HG03159 (cell line): Measurements from ENCODE around the gene ARHGAP45.
A peak's percentile ranks its signal among the peaks of the same experiment; 100 is the strongest.

Experiments used
- ATAC-seq: cut with Tn5 transposase; IDR thresholded peaks from one replicate; pipeline ENCODE4 v1.9.1; 2021; ENCODE audit warnings: mild to moderate bottlenecking, moderate library complexity; ENCODE audit not compliant: unreplicated experiment

ARHGAP45 gene

DNA sequence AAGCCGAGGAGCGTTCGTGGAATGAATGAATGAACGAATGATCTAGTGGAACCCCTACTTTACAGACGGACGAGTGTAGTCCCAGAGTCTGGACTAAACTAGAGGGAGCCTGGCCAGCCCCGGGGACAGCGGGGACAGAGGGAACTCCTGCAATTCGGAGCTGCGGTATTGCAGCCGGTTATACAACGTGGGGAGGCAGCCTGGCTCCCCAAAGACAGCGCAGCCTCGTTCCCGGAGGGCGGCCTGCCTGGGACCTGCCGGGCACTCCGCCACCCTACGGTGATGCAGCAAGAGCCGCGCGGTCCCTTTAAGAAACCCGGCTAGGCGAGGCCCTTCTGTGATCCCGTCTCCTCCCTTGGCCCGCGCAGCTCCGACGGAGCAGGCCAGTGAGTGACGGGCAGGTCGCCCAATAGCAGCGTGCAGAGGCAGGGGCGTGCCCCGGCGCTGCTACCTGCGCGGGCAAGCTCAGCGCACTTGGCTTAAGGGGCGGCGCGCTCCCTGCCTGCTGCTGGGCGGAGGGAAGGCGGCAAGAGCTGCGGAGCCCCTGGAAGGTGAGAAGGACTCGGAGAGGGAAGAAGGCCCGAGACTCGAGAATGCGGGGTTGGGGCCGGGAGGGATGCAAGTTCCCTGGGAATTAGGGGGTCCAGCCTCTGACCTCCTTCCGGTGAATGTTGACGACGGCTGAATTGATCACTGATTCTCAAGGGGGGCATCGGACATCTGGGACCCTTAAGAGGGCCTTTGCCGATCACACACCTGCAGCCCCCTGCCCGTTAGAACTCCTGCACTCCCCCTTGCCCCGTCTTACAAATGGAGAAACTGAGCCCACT, 27.1 kb upstream of the ARHGAP45 start, which contains the start of gene ABCA7:
ABCA7 (plus strand) TSS at position 462 of the 830 bp plus-strand sequence. CDS start 1,255 bp downstream, outside the sequence.
- ATAC-seq, result peak; percentile 67

DNA sequence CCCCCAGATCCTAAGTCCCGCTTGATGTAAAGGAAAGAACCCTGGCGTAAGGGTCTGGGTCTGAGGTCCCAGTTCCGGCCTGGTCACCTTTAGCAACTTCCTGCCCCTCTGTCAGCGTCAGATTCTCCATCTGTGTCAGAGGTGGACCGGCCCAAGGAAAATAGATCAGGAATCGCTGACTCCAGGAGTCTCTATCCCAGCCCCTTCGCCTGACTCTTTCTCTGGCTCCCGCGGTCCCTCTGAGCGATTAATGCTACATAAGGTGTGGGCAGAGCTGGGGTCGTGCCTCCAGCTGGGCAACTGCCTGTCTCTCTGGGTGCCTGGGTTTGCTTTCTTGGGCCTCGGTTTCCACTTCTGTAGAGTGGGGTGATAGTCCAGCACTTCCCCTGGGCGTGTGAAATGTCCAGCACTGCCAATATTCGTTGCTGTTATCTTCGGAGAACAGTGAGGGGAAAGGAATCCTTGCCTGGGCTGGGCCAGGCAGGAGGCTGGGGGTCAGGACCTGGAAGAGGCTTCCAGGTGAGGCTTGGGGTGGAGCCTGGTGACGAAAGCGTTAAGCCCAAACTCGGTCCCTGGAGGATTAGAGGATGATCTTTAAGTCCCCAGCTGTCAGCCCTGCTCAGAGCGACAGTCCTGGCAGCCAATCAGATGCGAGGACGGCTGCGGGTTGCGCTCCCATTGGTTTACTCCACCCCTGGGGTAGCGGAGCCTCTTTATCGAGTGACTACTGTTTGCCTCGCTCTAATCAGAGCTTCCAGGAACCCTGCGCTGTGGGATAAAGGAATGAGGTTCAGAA, 26.3 kb upstream of the ARHGAP45 start:
- ATAC-seq, result peak; percentile 44

DNA sequence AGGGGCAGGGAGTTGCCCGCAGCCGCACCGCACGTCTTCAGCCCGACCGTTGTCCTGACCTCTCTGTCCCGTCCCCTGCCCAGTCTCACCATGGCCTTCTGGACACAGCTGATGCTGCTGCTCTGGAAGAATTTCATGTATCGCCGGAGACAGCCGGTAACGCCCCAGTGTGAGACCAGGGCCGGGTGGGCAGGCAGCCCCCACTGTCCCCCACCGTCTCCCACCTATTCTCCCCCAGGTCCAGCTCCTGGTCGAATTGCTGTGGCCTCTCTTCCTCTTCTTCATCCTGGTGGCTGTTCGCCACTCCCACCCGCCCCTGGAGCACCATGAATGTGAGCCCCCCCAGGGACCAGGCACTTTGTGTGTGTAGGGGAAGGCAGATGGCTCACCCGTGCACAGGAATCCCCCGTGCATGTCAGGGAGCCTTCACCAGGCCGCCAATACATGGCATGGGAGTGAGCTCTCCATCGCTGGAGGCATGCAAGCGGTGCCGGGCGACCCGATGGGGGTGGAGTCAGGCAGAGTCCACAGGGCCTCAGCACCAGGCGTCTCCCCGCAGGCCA, 25.6 kb upstream of the ARHGAP45 start:
- ATAC-seq, result no peak

DNA sequence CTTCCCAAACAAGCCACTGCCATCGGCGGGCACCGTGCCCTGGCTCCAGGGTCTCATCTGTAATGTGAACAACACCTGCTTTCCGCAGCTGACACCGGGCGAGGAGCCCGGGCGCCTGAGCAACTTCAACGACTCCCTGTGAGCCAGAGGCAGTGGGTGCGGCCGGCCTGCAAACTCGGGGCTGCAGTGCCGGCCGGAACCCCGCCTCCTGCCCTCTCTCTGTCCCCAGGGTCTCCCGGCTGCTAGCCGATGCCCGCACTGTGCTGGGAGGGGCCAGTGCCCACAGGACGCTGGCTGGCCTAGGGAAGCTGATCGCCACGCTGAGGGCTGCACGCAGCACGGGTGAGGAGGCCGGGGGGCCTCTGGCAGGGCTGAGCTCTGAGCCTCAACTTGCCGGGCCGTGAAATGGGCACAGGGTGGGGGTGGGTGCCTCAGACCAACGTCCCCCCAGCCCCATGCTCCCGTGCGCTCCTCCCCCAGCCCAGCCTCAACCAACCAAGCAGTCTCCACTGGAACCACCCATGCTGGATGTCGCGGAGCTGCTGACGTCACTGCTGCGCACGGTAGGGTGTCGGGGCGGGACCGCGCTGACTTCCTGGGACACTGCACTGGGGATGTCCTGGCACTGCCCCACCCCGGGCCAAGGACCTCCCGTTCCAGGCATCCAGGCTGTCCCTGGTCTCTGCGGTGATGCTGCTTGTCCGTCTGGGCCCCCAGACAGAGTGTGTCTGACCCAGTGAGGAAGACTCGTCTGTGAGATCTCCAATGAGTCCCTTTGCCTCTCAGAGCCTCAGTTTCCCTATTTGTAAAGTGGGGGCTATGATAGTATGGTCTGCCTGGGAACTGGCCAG, 24.9 kb upstream of the ARHGAP45 start:
- ATAC-seq, result no peak

DNA sequence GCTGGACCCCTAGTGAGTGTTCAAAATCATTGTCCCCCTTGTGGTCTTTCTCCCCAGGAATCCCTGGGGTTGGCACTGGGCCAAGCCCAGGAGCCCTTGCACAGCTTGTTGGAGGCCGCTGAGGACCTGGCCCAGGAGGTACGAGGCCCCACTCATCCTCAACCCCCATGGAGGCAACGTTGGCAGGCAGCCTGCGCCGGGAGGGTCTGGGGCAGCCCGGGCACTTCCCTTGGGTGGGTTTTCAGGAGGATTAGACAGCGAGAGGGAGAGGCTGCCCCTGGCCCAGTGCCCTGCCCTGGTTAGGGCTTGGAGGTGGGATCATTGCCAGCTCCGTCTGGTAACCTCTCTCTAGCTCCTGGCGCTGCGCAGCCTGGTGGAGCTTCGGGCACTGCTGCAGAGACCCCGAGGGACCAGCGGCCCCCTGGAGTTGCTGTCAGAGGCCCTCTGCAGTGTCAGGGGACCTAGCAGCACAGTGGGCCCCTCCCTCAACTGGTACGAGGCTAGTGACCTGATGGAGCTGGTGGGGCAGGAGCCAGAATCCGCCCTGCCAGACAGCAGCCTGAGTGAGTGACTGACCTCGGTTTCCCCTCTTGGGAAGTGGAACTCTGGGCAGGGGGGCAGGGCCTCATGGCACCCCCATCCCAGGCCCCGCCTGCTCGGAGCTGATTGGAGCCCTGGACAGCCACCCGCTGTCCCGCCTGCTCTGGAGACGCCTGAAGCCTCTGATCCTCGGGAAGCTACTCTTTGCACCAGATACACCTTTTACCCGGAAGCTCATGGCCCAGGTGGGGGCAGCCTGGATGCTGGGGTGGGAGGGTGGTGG, 24.1 kb upstream of the ARHGAP45 start:
- no peak for ATAC-seq

DNA sequence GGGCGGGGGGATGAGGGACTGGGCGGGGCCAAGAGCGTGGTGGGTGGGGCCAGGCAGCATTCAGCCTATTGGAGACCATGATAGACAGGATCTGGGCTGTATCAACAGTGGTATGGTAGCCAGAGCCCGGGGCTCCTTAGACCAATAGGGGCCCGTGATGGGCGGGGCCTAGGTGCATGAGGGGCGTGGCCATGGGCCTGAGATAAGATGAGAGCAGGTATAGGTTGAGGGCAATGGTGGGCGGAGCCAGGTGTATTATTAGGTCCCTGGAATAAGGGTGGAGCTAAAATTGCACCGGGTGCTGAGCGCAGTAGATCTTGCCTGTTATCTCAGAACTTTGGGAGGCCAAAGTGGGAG, 21.7 kb upstream of the ARHGAP45 start:
- ATAC-seq, result no peak

DNA sequence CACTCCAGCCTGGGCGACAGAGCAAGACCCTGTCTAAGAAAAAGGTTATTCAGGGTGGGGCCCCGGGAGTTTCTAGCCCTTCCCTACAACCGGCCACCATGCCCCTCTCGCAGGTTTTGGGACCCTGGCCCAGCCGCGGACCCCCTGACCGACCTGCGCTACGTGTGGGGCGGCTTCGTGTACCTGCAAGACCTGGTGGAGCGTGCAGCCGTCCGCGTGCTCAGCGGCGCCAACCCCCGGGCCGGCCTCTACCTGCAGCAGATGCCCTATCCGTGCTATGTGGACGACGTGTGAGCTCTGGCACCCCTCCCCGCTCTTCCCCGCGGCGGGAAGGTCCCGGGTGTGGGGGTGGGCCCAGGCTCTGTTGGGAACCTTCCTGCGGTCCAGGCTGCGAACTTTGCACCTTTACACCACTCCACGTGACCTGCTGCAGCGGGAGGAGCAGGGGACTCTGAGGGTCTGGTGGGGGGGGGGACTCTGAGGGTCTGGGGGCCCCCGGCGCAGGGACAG, 20.8 kb upstream of the ARHGAP45 start:
- ATAC-seq, result no peak

DNA sequence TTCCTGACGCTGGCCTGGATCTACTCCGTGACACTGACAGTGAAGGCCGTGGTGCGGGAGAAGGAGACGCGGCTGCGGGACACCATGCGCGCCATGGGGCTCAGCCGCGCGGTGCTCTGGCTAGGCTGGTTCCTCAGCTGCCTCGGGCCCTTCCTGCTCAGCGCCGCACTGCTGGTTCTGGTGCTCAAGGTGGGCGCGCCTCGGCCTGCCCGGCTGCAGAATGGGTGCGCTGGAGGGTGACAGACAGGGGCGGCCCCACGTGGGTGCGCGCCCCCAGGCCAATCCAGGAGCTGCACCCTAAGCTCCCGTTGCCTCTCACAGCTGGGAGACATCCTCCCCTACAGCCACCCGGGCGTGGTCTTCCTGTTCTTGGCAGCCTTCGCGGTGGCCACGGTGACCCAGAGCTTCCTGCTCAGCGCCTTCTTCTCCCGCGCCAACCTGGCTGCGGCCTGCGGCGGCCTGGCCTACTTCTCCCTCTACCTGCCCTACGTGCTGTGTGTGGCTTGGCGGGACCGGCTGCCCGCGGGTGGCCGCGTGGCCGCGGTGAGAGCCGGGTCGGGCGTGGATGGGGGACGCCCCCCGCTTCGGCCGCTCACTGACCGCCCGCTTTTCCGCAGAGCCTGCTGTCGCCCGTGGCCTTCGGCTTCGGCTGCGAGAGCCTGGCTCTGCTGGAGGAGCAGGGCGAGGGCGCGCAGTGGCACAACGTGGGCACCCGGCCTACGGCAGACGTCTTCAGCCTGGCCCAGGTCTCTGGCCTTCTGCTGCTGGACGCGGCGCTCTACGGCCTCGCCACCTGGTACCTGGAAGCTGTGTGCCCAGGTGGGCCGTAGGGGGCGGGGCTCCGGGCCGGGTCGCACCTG, 19.9 kb upstream of the ARHGAP45 start:
- ATAC-seq, result no peak

DNA sequence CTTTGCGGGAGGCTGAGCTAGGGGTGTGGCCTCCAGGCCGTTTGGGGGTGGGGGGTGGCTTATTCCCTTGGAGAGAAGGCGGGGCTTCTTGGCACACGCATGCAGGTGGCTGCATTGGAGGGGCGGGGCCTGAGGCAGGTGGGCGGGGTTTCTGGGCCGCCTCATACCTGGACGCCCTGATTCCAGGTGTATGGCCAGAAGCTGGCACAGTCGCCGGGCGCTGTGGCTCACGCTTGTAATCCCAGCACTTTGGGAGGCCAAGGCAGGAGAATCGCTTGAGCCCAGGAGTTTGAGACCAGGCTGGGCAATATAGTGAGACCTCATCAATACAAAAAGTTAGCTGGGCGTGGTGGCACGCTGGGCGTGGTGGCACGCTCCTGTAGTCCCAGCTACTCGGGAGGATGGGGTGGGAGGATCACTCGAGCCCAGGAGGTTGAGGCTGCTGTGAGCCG, 19.2 kb upstream of the ARHGAP45 start:
- ATAC-seq, result no peak

DNA sequence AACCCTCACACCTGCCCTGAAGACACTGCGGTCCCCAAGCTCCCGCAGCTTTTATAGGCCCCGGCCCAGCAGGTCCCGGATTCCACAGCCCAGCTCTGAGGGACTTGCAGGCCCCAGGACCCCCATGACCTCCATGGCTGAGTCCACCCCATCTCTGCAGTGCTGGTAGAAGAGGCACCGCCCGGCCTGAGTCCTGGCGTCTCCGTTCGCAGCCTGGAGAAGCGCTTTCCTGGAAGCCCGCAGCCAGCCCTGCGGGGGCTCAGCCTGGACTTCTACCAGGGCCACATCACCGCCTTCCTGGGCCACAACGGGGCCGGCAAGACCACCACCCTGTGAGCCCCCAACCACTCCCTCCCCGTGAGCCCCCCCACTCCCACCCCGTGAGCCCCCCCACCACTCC, 17.9 kb upstream of the ARHGAP45 start:
- no peak for ATAC-seq

DNA sequence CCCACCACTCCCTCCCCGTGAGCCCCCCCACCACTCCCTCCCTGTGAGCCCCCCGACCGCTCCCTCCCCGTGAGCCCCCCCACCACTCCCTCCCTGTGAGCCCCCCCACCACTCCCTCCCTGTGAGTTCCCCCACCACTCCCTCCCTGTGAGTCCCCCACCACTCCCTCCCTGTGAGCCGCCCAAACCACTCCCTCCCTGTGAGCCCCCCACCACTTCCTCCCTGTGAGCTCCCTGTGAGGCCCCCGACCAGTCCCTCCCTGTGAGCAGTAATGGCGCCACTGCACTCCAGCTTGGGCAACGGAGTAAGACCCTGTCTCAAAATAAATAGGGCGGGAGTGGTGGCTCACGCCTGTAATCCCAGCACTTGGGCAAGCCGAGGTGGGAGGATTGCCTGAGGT, 17.2 kb upstream of the ARHGAP45 start:
- no peak for ATAC-seq

DNA sequence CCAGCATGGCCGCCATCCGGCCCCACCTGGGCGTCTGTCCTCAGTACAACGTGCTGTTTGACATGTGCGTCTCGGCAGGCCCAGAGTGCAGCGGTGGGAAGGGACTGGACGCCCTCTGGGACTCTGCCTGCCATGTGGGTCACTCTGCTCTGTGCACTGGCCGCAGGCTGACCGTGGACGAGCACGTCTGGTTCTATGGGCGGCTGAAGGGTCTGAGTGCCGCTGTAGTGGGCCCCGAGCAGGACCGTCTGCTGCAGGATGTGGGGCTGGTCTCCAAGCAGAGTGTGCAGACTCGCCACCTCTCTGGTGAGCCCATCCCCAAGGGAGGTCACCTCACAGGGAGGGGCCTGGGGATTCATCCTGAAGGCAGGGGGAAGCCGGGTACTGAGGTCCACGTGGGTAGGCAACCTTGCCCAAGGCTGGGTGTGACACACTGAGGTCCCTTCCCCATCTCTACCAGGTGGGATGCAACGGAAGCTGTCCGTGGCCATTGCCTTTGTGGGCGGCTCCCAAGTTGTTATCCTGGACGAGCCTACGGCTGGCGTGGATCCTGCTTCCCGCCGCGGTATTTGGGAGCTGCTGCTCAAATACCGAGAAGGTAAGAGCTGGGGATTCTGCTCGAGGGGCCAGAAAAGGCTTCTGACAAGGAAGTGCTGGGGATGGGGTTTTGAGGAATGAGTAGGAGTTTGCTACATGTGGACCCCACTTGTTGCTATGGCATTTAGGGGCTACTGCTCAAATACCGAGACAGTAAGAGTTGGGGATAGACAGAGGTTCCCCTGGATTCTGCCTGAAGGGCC, 15.8 kb upstream of the ARHGAP45 start:
- no peak for ATAC-seq

DNA sequence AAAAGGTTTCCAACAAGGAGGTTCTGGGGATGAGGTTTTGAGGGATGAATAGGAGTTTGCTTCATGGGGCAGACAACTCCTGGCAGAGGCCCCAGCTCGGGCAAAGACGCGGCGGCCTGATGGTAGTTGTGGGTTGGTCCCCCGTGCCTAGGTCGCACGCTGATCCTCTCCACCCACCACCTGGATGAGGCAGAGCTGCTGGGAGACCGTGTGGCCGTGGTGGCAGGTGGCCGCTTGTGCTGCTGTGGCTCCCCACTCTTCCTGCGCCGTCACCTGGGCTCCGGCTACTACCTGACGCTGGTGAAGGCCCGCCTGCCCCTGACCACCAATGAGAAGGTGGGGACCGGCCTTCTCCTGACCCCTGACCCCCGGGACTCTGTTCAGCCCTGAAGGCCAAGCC, 15.2 kb upstream of the ARHGAP45 start:
- no peak for ATAC-seq

DNA sequence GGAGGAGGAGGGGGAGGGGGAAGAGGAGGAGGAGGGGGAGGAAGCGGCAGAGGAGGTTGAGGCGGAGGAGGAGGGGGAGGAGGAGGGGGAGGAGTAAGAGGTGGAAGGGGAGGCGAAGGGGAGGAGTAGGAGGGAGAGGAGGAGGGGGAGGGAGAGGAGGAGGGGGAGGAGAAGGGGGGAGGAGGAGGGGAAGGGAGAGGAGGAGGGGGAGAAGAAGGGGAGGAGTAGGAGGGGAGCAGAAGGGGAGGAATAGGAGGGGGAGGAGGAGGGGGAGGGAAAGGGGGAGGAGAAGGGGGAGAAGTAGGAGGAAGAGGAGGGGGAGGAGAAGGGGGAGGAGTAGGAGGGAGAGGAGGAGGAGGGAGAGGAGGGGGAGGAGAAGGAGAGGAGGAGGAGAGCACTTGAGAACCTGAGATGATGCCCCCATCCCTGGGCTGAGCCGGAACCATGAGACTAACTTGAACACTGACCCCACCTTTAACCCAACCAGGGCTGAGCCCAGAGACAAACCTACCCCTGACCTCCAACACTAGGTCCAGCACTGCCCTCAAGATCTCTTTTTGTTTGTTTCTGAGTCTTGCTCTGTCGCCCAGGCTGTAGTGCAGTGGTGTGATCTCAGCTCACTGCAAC, 14.5 kb upstream of the ARHGAP45 start:
- ATAC-seq, result no peak

DNA sequence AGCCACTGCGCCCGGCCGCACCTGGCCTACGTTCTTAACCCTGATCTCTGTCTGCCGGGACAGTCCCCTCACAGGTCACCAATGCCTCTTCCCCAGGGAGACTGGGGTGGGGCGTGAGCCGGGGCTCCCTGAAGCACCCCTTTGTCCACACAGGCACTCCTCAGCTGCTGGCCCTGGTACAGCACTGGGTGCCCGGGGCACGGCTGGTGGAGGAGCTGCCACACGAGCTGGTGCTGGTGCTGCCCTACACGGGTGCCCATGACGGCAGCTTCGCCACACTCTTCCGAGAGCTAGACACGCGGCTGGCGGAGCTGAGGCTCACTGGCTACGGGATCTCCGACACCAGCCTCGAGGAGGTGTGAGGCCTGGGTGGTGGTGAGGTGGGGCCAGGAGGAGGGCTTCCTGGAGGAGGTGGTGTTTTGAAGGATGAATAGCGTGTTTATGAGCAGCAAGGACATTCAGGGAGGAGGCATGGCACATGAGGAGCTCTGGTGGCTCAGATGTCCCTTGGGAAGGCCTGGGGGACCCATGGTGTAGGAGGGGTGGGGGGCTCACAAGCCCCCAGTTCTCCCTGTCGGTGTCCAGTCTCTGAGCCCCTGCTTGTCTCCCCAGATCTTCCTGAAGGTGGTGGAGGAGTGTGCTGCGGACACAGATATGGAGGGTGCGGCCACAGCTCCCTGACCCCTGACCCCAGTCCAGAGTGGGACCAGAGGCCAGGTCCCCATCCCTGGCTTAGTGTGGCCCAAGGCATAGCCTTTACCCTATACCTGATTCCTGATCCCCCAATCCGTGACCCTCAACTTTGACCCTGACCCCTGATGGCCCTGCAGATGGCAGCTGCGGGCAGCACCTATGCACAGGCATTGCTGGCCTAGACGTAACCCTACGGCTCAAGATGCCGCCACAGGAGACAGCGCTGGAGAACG, 13.5 kb upstream of the ARHGAP45 start:
- ATAC-seq, result no peak
